Measurements from ENCODE around the gene MYO18B.

MYO18B gene

DNA sequence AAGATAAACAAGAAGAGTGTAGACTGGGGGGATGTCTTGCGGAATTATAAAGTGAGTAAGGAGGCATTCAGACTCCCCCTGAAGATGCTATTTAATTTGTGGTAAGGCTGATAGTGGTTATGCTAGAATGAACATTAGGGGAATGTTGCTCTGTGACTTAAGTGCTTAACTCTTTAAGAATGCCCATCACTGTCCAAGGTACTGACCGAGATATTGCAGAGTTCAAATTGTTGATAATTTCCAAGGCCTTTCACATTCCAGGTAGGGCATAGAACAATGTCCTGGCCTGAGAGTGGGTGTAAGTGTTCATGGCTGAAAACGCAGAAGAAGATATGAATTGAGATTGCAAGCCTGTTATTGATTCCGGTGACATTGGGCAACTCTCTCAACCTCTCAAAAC is 337.0 kb downstream of the MYO18B start:
- peaks cover 5% of the 10 kb centered on the region for H3K9me3 Mint-ChIP-seq
- no peaks in the 10 kb centered on the region for H3K4me1 Mint-ChIP-seq (ENCODE audit: low read depth)
- H3K27ac Mint-ChIP-seq = no peak overlapping the region
- H3K27me3 Mint-ChIP-seq = peaks cover 14% of the 10 kb centered on the region
- H3K4me3 Mint-ChIP-seq = no peak overlapping the region
- H3K36me3 Mint-ChIP-seq (ENCODE audit: low read depth) = no peaks in the 10 kb centered on the region
